Subcutaneous abdominal adipose tissue (tissue), 5 donors: Measurements from ENCODE around the gene KIF13A.
"Not testable (repeated sequence)": the region's sequence is repeated elsewhere in the genome, so short reads cannot be mapped to it uniquely, and the experiment has no call there.

ENCODE experiments used
- H3K27ac ChIP-seq: one replicate; pipeline ENCODE4 v1.7.0; 2013; ENCODE audit warnings: low read depth, mild to moderate bottlenecking, inconsistent platforms, low read length, moderate library complexity
- H3K27me3 ChIP-seq, 5 donors: one replicate each; pipeline ENCODE4 v1.7.0; 2013; ENCODE audit warnings: low read length in 5 of 5, inconsistent platforms in 1 of 5; ENCODE audit not compliant: control insufficient read depth in 5 of 5, insufficient read depth in 4 of 5
- H3K36me3 ChIP-seq, 5 donors: one replicate each; pipeline ENCODE4 v1.7.0; 2013; ENCODE audit warnings: low read length in 5 of 5; ENCODE audit not compliant: control insufficient read depth in 5 of 5, insufficient read depth in 5 of 5
- H3K4me1 ChIP-seq, 5 donors: one replicate each; pipeline ENCODE4 v1.7.0; 2013; ENCODE audit warnings: low read length in 5 of 5, mild to moderate bottlenecking in 3 of 5, moderate library complexity in 1 of 5; ENCODE audit not compliant: control insufficient read depth in 5 of 5, insufficient read depth in 5 of 5
- H3K4me3 ChIP-seq, 5 donors: one replicate each; pipeline ENCODE4 v1.7.0; 2013; ENCODE audit warnings: low read length in 5 of 5, low read depth in 1 of 5
- H3K9ac ChIP-seq, 5 donors: one replicate each; pipeline ENCODE4 v1.7.0; 2013; ENCODE audit warnings: low read length in 5 of 5, mild to moderate bottlenecking in 4 of 5, moderate library complexity in 3 of 5
- H3K9me3 ChIP-seq, 5 donors: one replicate each; pipeline ENCODE4 v1.7.0; 2013; ENCODE audit warnings: low read length in 5 of 5; ENCODE audit not compliant: control insufficient read depth in 5 of 5
- donor health status: healthy.
- donor health status: healthy.
- donor health status: healthy.
- donor health status: healthy.
- donor health status: healthy.

KIF13A gene

DNA sequence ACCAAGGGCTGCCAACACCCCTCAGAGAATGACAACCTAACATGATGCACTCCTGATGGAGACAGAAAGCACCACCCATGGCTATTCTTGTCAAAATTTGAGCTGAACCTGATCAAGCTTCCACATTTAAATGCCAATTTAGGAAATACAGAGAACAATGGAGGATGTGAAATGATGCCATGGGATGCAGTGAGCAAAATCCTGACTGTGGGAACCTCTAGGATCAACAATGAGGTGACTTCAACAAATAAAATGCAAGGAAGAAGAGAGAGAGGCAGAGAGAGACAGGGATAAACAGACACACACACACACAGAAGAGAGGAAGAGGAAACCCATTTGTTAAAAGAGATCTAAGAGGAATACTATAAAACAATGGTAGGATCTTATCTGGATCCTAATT lies 161.1 kb downstream of the KIF13A start:
- H3K27ac ChIP-seq, result no peak overlapping the region
- no peak overlapping the region for H3K4me3 ChIP-seq
- H3K9me3 ChIP-seq, result no peaks in the 10 kb centered on the region
- no peak overlapping the region for H3K9ac ChIP-seq
- H3K27me3 ChIP-seq, result no peaks in the 10 kb centered on the region
- H3K36me3 ChIP-seq, result peaks cover 35 to 78% (median 68%) of the 10 kb centered on the region in 5 donors
- H3K4me1 ChIP-seq, result peaks cover 0 to 9% (median 1%) of the 10 kb centered on the region in 5 donors

DNA sequence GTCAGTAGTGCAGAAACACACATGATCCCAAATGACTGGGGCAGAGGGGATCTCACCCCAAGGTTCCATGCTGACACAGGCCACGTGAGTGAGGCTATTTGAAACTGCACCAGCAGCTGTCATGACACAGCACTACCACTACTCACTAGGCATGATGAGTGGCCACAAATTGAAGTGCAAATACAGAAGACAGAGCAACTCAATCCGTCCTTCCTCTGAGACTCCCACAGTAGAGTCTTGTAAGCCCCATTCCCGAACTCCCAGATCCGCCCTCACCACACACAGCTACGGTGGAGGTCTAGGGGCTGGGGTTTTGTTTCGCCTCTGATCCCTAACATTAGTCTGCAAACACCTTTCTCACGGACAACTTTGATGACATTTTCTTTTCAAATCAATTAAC lies 167.4 kb downstream of the KIF13A start:
- Histone ChIP-seq H3K36me3 (peaks cover 6 to 47% (median 34%) of the 10 kb centered on the region in 5 donors), H3K4me3 (no peak overlapping the region), H3K4me1 (peaks cover 0 to 7% (median 0%) of the 10 kb centered on the region in 5 donors), H3K9ac (no peak overlapping the region), H3K27ac (no peak overlapping the region), H3K27me3 (no peaks in the 10 kb centered on the region), H3K9me3 (no peaks in the 10 kb centered on the region)

DNA sequence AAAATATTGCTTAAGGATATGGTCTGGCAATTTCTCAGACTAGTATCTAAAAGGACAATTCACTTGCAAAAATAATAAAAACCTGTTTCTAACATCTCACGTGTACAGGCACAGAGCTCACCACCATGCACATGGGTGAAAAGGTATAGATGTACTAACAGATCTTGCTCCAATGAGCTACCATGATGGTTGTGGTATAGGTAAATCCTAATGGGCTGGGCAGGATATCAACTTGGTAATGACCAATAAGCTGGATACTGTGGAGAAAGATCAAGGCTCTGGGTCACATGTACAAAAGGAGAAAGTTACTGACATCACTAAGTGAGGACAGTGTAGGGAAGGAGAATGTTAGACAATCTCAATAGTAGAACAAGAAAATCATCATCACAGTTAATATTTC lies 169.7 kb downstream of the KIF13A start:
- no peak overlapping the region for H3K9ac ChIP-seq
- no peak overlapping the region for H3K27ac ChIP-seq
- no peak overlapping the region for H3K4me3 ChIP-seq
- no peaks in the 10 kb centered on the region for H3K9me3 ChIP-seq
- peaks cover 0 to 7% (median 0%) of the 10 kb centered on the region in 5 donors for H3K4me1 ChIP-seq
- peaks cover 3 to 52% (median 33%) of the 10 kb centered on the region in 5 donors for H3K36me3 ChIP-seq
- H3K27me3 ChIP-seq, result no peaks in the 10 kb centered on the region

DNA sequence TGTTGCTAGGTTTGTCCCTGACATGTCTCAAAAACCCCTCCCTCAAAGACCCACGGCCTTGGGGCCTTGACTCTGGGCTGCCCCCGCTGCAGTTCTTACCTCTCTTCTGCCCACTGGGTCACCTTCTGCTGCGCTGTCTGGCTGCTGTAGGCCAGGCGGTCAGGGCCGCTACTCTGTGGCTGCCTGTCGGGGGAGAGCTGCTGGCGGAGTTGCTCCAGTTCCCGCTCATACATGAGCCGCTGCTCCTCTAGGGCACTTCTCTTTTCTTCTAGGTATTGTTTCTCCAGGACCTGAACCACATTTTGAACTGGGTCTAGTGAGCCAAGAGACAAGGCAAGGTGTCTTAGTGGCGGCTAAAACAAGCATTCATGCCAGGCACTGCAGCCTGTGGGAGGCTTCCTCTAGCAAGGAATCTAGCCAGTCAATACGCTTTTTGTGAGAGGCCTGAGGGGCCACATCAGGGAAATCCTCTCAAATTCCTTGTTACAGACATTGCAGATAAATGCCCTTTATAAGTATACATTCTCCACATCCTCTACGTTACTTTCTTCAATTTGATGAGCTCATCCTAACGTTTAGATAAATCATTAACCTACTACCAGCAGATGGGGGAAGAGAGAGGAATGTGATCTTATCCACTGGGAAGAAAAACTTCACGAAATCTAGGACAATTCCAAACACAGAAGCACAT lies 170.4 kb downstream of the KIF13A start:
- Histone ChIP-seq H3K4me3 (no peak overlapping the region), H3K9ac (no peak overlapping the region), H3K36me3 (peaks cover 8 to 49% (median 29%) of the 10 kb centered on the region in 5 donors), H3K27ac (no peak overlapping the region), H3K9me3 (no peaks in the 10 kb centered on the region), H3K27me3 (no peaks in the 10 kb centered on the region), H3K4me1 (peaks cover 0 to 7% (median 0%) of the 10 kb centered on the region in 5 donors)

DNA sequence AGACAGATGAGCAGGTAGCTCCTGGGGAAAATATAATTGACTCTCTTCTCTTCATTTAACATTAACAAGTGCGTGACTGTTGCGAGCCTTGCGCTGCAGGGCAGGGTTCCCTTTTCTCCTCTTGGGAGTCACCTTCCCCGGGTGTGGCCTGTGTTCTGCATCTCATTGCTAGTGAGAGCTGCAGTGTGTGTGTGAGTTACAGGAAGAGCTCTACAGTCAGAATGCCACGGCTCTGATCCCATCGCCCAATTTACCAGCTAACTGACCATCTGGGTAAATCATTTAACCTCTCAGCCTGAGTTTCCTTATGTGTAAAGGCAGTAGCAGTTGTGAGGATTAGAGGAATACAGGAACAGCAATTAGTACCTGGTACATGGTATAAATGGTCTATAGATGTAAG lies 173.9 kb downstream of the KIF13A start:
- Histone ChIP-seq H3K27me3 (no peaks in the 10 kb centered on the region), H3K9ac (no peak overlapping the region), H3K27ac (no peak overlapping the region), H3K36me3 (peaks cover 18 to 39% (median 29%) of the 10 kb centered on the region in 5 donors), H3K4me3 (no peak overlapping the region), H3K4me1 (no peaks in the 10 kb centered on the region), H3K9me3 (no peaks in the 10 kb centered on the region)

DNA sequence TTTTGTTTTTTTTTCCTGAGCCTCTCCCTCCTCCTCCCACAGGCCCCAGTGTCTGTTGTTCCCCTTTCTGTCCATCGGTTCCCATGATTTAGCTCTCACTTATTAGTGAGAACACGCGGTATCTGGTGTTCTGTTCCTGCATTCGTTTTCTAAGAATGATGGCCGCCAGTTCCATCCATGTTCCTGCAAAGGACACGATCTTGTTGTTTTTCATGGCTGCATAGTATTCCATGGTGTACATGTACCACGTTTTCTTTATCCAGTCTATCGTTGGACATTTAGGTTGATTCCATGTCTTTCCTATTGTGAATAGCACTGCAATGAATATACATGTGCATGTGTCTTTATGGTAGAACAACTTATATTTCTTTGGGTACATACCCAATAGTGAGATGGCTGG lies 175.1 kb downstream of the KIF13A start:
- H3K9me3 ChIP-seq, result no peaks in the 10 kb centered on the region
- H3K27me3 ChIP-seq, result no peaks in the 10 kb centered on the region
- no peak overlapping the region for H3K9ac ChIP-seq
- H3K4me1 ChIP-seq, result no peaks in the 10 kb centered on the region
- no peak overlapping the region for H3K4me3 ChIP-seq
- peaks cover 20 to 46% (median 39%) of the 10 kb centered on the region in 5 donors for H3K36me3 ChIP-seq
- no peak overlapping the region for H3K27ac ChIP-seq

DNA sequence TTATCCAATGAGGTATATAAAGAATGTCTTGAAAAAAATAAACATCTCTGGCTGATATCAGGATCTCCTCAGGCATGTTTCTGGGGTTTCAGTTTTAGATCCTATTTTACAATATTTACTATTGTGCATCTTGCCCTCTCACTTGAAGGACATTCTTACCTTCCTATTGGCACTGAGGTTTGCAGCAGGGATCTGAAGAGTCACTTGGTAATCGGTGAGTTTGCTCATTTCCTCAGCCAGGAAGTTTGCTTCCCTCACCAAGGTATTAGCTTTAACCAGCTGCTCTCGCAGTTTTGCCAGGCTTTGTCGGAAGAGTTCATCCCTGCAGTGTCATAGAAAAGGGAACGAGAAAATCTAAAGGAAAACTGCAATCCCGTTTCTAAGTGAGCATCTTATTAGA lies 178.8 kb downstream of the KIF13A start:
- Histone ChIP-seq H3K4me1 (no peaks in the 10 kb centered on the region), H3K9me3 (no peaks in the 10 kb centered on the region), H3K4me3 (no peak overlapping the region), H3K27ac (no peak overlapping the region), H3K36me3 (peaks cover 30 to 42% (median 34%) of the 10 kb centered on the region in 5 donors), H3K27me3 (no peaks in the 10 kb centered on the region), H3K9ac (no peak overlapping the region)

DNA sequence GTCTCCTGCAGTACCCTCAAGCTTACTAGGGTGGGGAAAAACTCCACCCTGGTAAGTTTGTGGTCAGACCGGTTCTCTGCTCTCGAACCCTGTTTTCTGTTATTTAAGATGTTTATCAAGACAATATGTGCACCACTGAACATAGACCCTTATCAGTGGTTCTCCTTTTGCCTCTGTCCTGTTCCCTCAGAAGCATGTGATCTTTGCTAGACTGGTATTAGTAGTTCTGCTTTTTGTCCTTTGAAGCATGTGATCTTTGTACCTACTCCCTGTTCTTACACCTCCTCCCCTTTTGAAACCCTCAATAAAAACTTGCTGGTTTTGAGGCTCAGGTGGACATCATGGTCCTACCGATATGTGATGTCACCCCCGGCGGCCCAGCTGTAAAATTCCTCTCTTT lies 180.0 kb downstream of the KIF13A start:
- H3K36me3 ChIP-seq, result peaks cover 32 to 48% (median 37%) of the 10 kb centered on the region in 5 donors
- not testable (repeated sequence) for H3K9ac ChIP-seq, H3K4me3 ChIP-seq, H3K27ac ChIP-seq, H3K9me3 ChIP-seq, H3K4me1 ChIP-seq, H3K27me3 ChIP-seq

DNA sequence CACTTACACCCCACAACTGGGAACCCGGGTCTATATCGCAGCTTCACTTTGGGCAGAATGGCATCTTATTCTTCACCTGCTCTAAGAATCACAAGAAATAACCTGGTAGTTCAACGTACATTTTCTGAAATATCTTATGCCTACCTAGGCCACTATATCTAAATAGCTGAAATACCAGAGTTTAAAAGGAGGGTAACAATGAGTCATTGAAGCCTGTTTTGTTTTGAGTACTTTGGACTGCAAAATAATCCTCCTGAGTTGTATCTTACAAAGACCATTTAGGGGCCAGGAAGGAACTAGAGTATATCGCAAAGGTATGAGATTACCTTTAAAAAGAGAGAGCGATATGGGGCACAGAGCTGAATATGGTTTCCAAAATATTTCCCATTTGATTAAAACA lies 184.0 kb downstream of the KIF13A start:
- Histone ChIP-seq H3K4me3 (no peak overlapping the region), H3K27ac (no peak overlapping the region), H3K36me3 (peaks cover 34 to 71% (median 60%) of the 10 kb centered on the region in 5 donors), H3K4me1 (no peaks in the 10 kb centered on the region), H3K27me3 (no peaks in the 10 kb centered on the region), H3K9me3 (no peaks in the 10 kb centered on the region), H3K9ac (no peak overlapping the region)

DNA sequence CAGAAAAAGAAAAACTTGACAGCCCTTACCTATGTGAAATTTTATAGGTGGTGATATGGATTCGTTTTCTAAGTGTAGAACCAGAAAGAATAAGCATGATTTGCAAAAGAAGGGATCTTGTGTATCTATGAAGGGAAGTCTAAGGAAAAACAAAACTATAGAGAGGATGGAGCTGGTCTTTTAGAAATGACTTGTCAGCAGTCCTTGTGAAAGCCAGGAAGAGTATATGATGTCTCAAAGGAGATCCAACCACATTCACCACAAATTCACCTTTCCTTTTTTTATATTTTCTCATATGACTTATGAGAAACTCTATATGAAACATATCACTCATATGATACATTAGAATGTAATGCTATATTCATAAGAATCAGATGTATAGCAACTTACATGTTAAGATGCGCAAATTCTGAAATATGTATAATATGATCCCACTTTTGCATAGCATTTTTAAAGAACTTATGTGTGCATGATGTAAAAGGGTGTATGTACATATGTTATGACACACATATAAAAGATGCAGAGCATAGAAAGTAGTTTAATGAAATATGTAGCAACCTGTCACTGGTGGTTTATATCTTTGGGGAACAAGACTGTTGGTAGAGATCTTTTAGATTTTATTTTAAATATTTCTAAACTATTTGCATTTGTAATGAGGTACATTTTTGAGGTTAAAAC lies 188.8 kb downstream of the KIF13A start:
- no peak overlapping the region for H3K27ac ChIP-seq
- no peaks in the 10 kb centered on the region for H3K27me3 ChIP-seq
- no peaks in the 10 kb centered on the region for H3K9me3 ChIP-seq
- no peak overlapping the region for H3K4me3 ChIP-seq
- H3K36me3 ChIP-seq, result peaks cover 46 to 86% (median 77%) of the 10 kb centered on the region in 5 donors
- no peak overlapping the region for H3K9ac ChIP-seq
- H3K4me1 ChIP-seq, result no peaks in the 10 kb centered on the region
